COLO668 (cell line): ENCODE measurements around the gene SRRD.

Experiments used
- DNase-seq: peaks from one replicate; lab custom pipeline; 2025; ENCODE audit not compliant: unreplicated experiment; lab: John Stamatoyannopoulos, UW

Gene SRRD

GRCh38 chr22:26481694-26482093 lies 2.0 kb upstream of the SRRD start:
- DNase-seq: no peak

DNA sequence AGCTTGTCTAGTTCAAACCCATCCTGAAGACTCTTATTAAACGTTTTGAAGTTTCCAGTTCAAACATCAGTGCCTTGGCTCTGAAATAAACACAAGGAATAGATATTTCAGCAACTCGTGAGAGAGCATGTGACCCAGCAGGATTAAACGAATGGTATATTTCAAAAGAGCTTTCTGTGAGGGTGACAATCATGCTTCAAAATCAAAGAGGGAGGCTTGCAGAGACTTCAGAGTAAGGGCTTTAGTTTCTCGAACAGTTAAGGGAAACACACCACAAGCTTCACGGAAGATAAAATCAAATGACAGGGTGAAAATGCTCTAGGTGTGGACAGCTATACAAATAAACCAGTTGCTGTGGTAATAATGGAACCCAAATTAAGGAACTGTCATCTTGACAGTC lies 1.5 kb upstream of the SRRD start:
- DNase-seq: no peak

- DNase-seq: no peak
Measured at GRCh38 chr22:26483043-26483438, 636 bp upstream of the SRRD start.

DNA sequence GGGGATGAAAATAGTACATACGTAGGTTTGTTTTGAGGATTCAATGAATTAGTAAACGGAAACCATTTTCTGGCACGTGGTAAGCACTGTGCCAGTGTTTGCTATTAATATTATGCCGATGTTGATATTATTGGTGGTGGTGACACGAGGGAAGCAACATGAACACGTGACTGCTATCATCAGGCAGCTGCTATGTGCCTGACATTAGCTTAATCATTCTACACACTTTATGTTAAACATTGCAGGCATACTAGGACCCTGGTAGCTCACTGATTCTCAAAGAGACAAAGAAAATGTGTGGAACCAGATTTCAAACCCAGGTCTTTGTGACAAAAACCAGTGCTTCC lies 656 bp downstream of the SRRD start:
- no peak for DNase-seq

DNA sequence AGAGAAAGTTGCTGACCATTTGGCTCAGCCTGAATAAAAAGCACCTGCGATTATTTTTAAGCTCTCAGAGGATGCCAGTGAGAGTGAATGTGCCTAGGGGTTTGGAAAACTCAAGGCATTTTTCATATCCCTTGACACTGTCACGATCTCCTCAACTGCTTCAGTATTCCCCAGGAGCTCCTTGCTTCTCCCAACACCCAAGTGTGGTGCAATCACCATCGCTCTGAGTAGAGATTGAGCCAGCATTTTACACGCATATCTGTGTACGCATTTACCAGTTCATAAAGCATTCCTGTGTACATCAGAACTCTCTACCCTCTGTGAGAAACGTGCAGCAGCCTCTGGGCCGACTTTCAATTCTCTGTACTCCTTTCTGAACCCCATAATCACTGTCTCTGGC lies 1.3 kb downstream of the SRRD start:
- no peak for DNase-seq

- DNase-seq: no peak
Measured at GRCh38 chr22:26485806-26486390, 2.2 kb downstream of the SRRD start.

DNA sequence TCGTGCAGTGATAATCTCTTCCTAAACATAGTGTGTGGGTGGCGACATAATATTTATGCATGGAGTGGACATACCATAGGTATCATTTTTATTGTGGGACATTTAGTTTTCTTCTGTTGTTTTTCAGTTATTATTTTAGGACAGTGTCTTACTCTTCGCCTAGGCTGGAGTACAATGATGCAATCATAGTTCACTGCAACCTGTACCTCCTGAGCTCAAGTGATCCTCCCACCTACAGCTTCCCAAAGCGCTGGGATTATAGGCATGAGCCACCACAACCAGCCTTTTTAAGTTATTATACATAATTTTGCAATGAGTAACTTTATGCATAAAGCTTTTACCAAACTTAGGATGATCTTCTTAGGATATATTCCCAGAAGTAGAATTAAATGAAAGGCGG lies 2.7 kb downstream of the SRRD start:
- DNase-seq: no peak

- DNase-seq: no peak
Measured at GRCh38 chr22:26487996-26488395, 4.3 kb downstream of the SRRD start.

DNA sequence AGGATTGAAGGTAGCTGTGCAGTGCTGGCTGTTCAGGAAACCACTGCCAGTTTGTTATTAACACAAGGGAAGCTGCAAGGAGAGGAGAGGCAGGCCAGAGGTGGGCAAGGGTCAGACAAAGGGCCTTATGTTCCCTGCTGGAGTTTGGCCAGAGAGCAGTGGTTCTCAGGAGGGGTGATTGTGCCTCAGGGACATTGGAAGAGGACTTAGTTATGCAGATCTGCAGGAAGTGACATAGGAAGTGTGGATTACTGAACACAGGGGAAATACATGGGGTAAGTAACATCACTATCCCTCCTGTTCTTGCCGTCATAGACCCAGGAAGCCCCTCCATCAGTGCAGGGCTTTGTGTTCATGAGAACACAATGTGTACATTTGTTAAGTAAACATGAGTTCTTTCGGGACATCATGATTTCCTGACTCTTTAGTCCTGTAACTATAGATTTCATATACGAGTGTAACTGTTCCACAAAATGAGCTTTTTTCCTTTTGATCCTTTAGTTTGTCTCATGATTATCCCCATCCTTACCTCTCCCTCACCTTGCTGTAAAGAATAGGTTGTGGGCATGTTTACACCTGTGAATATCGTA lies 5.9 kb downstream of the SRRD start:
- no peak for DNase-seq

DNA sequence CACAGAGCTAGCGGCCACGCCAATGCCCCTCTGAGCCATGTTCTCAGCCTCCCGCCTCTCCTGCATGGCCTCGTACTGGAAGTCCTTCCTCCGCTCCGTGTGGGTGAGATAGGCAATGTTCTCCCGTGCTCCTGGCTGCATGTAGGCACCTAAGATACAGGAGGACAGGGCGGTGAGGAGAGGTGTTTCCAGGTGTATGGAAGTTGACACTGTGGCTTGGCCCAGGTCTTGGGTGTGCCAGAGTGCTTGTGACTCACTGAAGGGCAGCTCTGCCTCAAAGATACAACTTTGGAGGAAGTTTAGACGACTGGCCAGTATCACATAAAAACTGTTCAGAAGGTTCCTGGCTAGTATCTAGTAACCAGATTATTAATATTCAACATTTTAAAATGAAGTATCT lies 8.5 kb downstream of the SRRD start:
- no peak for DNase-seq

- DNase-seq: no peak
Measured at GRCh38 chr22:26494506-26494905, 10.8 kb downstream of the SRRD start.

DNA sequence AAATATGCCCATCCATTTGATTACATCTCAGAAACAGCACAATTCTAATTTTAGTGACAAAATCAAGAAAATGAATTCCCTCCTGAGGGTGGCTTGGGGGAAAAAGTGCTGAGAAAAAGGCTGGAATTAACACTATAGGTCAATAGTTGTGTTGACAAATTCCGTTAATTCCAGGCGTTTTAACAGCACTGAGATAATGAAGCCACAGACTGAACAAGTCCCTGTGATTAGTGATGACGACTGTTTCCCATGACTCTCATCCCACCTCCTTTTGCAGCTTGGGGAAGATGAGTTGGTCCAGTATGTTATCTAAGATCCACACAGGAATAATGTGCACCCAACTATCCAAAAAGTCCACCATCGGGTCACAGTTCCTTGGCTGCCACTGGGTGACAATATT lies 12.8 kb downstream of the SRRD start:
- no peak for DNase-seq

- DNase-seq: no peak
Measured at GRCh38 chr22:26499188-26499703, 15.6 kb downstream of the SRRD start.

GRCh38 chr22:26501996-26502395 lies 18.3 kb downstream of the SRRD start:
- no peak for DNase-seq

DNA sequence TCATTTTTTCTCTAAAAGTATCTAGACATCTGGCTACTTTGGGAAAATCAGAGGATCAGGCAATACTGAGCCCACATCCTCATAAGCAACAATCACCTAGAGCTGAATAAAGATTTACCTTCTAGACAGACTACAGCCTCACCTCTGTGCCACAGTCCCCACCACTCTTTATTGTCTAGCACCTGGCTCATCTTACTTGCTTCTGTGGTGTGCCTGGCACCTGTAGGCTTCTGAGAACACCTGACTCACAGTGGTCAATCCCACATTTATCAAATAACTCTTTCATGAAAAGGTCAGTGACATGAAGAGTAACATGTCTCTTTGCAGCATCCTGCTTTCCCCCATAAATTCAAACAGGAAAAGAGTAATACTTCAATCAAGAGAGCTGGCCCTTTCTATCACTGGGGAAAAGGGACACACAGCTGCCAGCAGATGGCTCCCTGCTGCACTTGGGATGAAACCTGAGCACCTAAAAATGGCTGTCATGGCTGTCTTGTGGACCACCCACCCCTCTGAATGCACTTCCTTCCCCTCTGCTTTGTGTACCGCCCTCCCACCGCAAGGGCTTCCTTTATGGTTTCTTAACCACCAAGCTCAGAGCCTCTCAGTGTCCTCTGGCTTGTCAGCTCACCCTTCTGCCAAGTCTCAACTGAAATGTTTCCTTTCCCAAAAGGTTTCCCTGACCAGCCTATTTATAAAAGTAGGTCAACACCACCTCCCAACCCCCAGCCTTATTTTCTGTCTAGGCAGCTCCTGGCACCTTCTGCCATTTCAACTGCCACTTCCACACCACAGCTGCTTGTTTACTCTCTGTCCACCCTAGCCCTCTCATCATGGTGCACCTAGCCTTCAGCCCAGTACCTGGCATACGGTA lies 19.2 kb downstream of the SRRD start:
- DNase-seq: peak; percentile 34

DNA sequence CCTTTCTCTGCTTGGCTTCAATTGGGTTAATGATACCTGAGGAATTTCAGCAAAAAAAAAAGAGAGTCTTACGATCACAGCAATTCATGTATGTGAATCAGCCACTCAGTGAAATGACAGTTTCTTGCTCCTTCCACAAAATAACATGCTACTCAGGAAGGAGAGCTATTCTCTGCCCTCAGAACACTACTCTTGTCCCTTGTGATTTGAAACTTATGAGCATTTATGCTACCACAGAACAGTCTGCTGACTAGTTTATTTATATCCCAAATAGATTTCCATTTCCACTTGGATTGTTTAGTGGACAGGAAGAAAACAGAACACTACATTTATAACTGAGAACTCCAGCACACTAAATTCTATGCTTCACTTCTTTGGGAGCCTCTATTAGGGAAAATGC lies 20.1 kb downstream of the SRRD start:
- no peak for DNase-seq

GRCh38 chr22:26508148-26508547 lies 24.5 kb downstream of the SRRD start:
- DNase-seq: no peak

- peak; percentile 95 for DNase-seq
Measured at GRCh38 chr22:26512149-26512793, 28.6 kb downstream of the SRRD start, which contains the start of gene TFIP11. TSS of gene TFIP11 (minus strand) at chr22:26512473. CDS start at chr22:26510272, 2,201 bp downstream.

DNA sequence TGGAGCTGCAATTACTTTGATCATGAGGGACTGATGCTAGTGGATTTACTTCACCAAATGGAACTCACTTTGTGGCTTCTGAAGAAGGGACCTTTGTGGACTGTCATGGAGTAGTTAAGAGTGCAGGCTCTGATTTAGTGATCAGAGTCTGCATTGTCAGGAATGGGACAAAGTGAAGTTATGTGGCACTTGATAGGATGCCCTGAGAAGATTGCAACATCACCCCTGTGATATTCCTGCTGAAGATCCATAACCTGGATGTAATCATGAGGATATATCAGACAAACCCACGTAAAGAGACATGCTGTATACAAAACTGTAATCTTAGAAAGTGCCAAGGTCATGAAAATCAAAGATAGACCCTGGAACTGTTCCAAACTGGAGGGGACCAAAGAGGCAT lies 30.2 kb downstream of the SRRD start:
- no peak for DNase-seq

DNA sequence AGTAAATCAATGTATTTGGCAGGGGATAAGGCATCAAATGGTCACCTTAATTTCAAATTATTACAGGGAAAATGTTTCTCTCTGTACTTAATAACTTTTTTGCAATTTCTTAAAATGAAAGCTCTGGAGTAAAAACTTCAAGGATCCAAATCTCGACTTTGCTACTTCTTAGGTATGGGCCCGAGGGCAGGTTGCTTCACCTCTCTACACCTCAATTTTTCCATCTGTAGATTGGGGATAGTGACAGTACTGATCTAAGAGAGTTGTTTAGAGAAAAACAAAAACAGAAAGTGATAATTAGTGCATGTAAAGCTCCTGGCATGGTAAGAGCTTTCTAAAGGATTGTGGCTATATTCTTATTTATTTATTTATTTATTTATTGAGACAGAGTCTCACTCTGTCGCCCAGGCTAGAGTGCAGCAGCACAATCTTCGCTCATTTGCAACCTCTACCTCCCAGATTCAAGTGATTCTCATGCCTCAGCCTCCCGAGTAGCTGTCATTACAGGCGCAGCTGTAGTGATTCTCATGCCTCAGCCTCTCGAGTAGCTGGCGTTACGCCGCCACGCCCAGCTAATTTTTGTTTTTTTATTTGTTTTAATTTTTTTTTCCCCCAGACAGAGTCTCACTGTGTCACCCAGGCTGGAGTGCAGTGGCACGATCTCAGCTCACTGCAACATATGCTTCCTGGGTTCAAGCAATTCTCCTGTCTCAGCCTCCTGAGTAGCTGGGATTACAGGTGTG lies 30.9 kb downstream of the SRRD start:
- no peak for DNase-seq

GRCh38 chr22:26515931-26516330 lies 32.3 kb downstream of the SRRD start:
- DNase-seq: no peak
